K562 (cell line): ENCODE data around the gene AMOT. TPM values are rescaled to one million over a fixed set of nuclear protein-coding genes. Genes with fewer than 3 reads are reported as not detected.

ENCODE experiments used
- ATAC-seq: fragments of 200-7000 bp; cut with Tn5 transposase; 3 replicates; pipeline ENCODE4 v1.9.1; 2020; ENCODE audit warnings: moderate library complexity
- BruUV-seq: library from RNA; stranded (reverse); fragments of 400-500 nt; replicated peaks from 2 replicates; lab custom pipeline; 2021; lab: Mats Ljungman, UMichigan
- CTCF ChIA-PET: fragments of 300-600 bp; formaldehyde crosslinking; extraction: SDS; loops from one replicate; lab custom pipeline; 2021; ENCODE audit warnings: low intra/inter-chr PET ratio; lab: Yijun Ruan, JAX
- POLR2A ChIA-PET: fragments of 300-600, 350-650 bp; sonication (Branson Sonifier 250); formaldehyde crosslinking; extraction: SDS; loops from one replicate; lab custom pipeline; 2021; ENCODE audit warnings: antibody characterized with exemption, inconsistent platforms; lab: Yijun Ruan, JAX
- DNase-seq, 4 experiments: peaks; one replicate each; pipeline versions ENCODE4 v3.0.0 to v3.0.0-alpha.2; 2011 to 2018; ENCODE audit warnings: low spot score in 3 of 4, mixed read lengths in 3 of 4; ENCODE audit errors: extremely low read depth in 1 of 4
- FAIRE-seq: peaks from 2 replicates; lab custom pipeline; 2011; peaks lifted over from hg19 to GRCh38; lab: Jason Lieb, UNC
- H2AFZ ChIP-seq: 2 replicates; pipeline ENCODE4 v1.6.0; 2011; ENCODE audit warnings: low read depth, low read length, control low read depth, inconsistent platforms
- H3K27ac ChIP-seq: fragments of 200-600 bp; 3 replicates; pipeline ENCODE4 v1.8.0; 2011; ENCODE audit warnings: low read depth, mild to moderate bottlenecking, control low read depth, inconsistent platforms, low read length, moderate library complexity, mixed read lengths; ENCODE audit errors: extremely low read depth
- H3K27me3 ChIP-seq, 2 experiments: fragments of 300-600 bp in 1 of 2; 2 replicates in 1 of 2; 3 replicates in 1 of 2; pipeline versions ENCODE4 v1.6.0 to v1.8.0; 2011; ENCODE audit warnings: inconsistent platforms in 2 of 2, low read length in 2 of 2, mild to moderate bottlenecking in 1 of 2, mixed read lengths in 1 of 2, moderate library complexity in 1 of 2; ENCODE audit not compliant: control insufficient read depth in 2 of 2, insufficient read depth in 2 of 2
- H3K36me3 ChIP-seq: fragments of 300-600 bp; 3 replicates; pipeline ENCODE4 v1.8.0; 2011; ENCODE audit warnings: mild to moderate bottlenecking, low read length, inconsistent platforms; ENCODE audit not compliant: control insufficient read depth, insufficient read depth
- H3K4me1 ChIP-seq, 2 experiments: fragments of 200-600 bp in 1 of 2; replicated peaks in 1 of 2; 2 replicates in 1 of 2; 3 replicates in 1 of 2; pipeline versions ENCODE4 v1.5.1 to v1.8.0; 2011; ENCODE audit warnings: inconsistent platforms in 2 of 2, low read length in 2 of 2, mild to moderate bottlenecking in 1 of 2, mixed read lengths in 1 of 2, moderate library complexity in 1 of 2; ENCODE audit not compliant: control insufficient read depth in 2 of 2, insufficient read depth in 2 of 2
- H3K4me2 ChIP-seq: 2 replicates; pipeline ENCODE4 v1.6.1; 2011; ENCODE audit warnings: low read length, control low read depth, inconsistent platforms, mixed read lengths; ENCODE audit not compliant: insufficient read depth
- H3K4me3 ChIP-seq: fragments of 200-600 bp; sonication (generic), shearing (Covaris generic); 2 replicates; pipeline ENCODE4 v1.5.1; 2016; ENCODE audit warnings: control low read depth, inconsistent platforms
- H3K79me2 ChIP-seq: fragments of 200-600 bp; 3 replicates; pipeline ENCODE4 v1.8.0; 2011; ENCODE audit warnings: low read length, inconsistent platforms; ENCODE audit not compliant: control insufficient read depth, insufficient read depth
- H3K9ac ChIP-seq, 2 experiments: 2 replicates each; pipeline versions ENCODE4 v1.6.0 to v1.6.1; 2011; ENCODE audit warnings: low read depth in 2 of 2, low read length in 2 of 2, control low read depth in 1 of 2, inconsistent platforms in 1 of 2, mild to moderate bottlenecking in 1 of 2, mixed read lengths in 1 of 2; ENCODE audit not compliant: insufficient read depth in 1 of 2
- H3K9me1 ChIP-seq: one replicate; pipeline ENCODE4 v1.6.0; 2011; ENCODE audit warnings: inconsistent platforms, mild to moderate bottlenecking, low read length, moderate library complexity; ENCODE audit not compliant: control insufficient read depth, insufficient read depth
- H3K9me3 ChIP-seq: replicated peaks from 2 replicates; pipeline ENCODE4 v1.5.1; 2011; ENCODE audit warnings: low read depth, low read length, inconsistent platforms; ENCODE audit not compliant: control insufficient read depth, insufficient read depth
- H4K20me1 ChIP-seq: replicated peaks from 2 replicates; pipeline ENCODE4 v1.6.1; 2011; ENCODE audit warnings: low read length, inconsistent platforms, mixed read lengths; ENCODE audit not compliant: control insufficient read depth, insufficient read depth
- EGR1 ChIP-seq: fragments of 450-650 bp; conservative IDR thresholded peaks from 2 replicates; pipeline ENCODE4 v1.6.1; 2017; ENCODE audit warnings: mild to moderate bottlenecking
- FOXA3 ChIP-seq, 2 experiments: fragments of 450-650 bp in 1 of 2; sonication (generic) in 1 of 2; formaldehyde crosslinking; IDR thresholded peaks in 1 of 2; conservative IDR thresholded peaks in 1 of 2; 2 replicates each; pipeline versions ENCODE4 v1.4.0 to v1.8.0; 2020 to 2022; ENCODE audit warnings: mild to moderate bottlenecking in 2 of 2, missing genetic modification reagents in 1 of 2
- HDAC1 ChIP-seq, 2 experiments: fragments of 450-650 bp; IDR thresholded peaks; 2 replicates each; pipeline ENCODE4 v1.6.1; 2016 to 2017; ENCODE audit warnings: inconsistent platforms in 1 of 2, mild to moderate bottlenecking in 1 of 2, moderate library complexity in 1 of 2
- NCOA4 ChIP-seq: fragments of 450-650 bp; IDR thresholded peaks from 2 replicates; pipeline ENCODE4 v1.6.1; 2018; ENCODE audit warnings: mild to moderate bottlenecking; ENCODE audit not compliant: partially characterized antibody
- NELFE ChIP-seq: IDR thresholded peaks from 2 replicates; pipeline ENCODE4 v1.6.1; 2011; ENCODE audit warnings: mild to moderate bottlenecking; ENCODE audit not compliant: insufficient read depth, insufficient read length
- PHTF2 ChIP-seq: fragments of 250-450 bp; sonication (Bioruptor Pico); IDR thresholded peaks from 2 replicates; pipeline ENCODE4 v1.5.0; 2021; ENCODE audit warnings: mild to moderate bottlenecking
- PTTG1 ChIP-seq: fragments of 450-650 bp; IDR thresholded peaks from 2 replicates; pipeline ENCODE4 v1.6.1; 2016; ENCODE audit warnings: low read depth, mild to moderate bottlenecking, missing genetic modification characterization, missing compliant biosample characterization
- RFX7 ChIP-seq: fragments of 250-450 bp; sonication (Bioruptor Pico); IDR thresholded peaks from 2 replicates; pipeline ENCODE4 v1.5.1; 2021; ENCODE audit warnings: mild to moderate bottlenecking
- SETDB1 ChIP-seq: IDR thresholded peaks from one replicate; pipeline ENCODE4 v1.6.1; 2012; ENCODE audit warnings: low read length, control low read depth, inconsistent platforms
- SMARCA5 ChIP-seq: fragments of 450-650 bp; IDR thresholded peaks from 2 replicates; pipeline ENCODE4 v1.6.1; 2016
- ZNF511 ChIP-seq: sonication (generic); formaldehyde crosslinking; IDR thresholded peaks from 2 replicates; pipeline ENCODE4 v1.8.0; 2022; ENCODE audit warnings: mild to moderate bottlenecking, missing genetic modification reagents
- WGBS: fragments of 100-300 bp; shearing (Covaris generic); methylation state at CpG from one replicate; pipeline ENCODE4 v1.1.6; 2016; ENCODE audit warnings: low coverage, mixed read lengths; ENCODE audit not compliant: insufficient coverage; ENCODE audit errors: missing lambda C conversion rate; 5-methylcytosine and 5-hydroxymethylcytosine counted together
- in situ Hi-C: fragments of 300-500 bp; cut with MboI; formaldehyde crosslinking; loops from 4 replicates; pipeline ENCODE4 v1.15.0; 2018; ENCODE audit warnings: inconsistent platforms, mixed read lengths
- intact Hi-C: fragments of 100-400 bp; cut with micrococcal nuclease; formaldehyde crosslinking; loops from 2 replicates; pipeline ENCODE4 v1.14.2; 2022
- polyA plus RNA-seq, 8 experiments: library from polyadenylated mRNA; depleted of rRNA in 4 of 8; stranded (reverse) in 5 of 8; unstranded in 3 of 8; fragments of >200 nt; fragmentation: Nextera tagmentation in 2 of 8; fragmentation: Illumina TruSeq in 1 of 8; extraction: Ambion mirVana in 2 of 8; extraction: Trizol in 1 of 8; gene quantifications; 2 replicates each; pipeline versions ENCODE4 v1.2.1 to v1.2.3, GENCODE V29; 2011 to 2014; ENCODE audit warnings: inconsistent platforms in 1 of 8, missing spikeins in 1 of 8
- total RNA-seq, 7 experiments: library from RNA; depleted of rRNA in 6 of 7; stranded (reverse); fragments of >200 nt in 6 of 7; fragmentation: Illumina TruSeq in 2 of 7; extraction: Trizol in 2 of 7; gene quantifications; 2 replicates each; pipeline versions ENCODE4 v1.2.1 to v1.2.3, GENCODE V29; 2011 to 2021; ENCODE audit warnings: low replicate concordance in 1 of 7
- TF ChIP-seq, protein P1 (sequence below): fragments of 450-650 bp; IDR thresholded peaks from 2 replicates; pipeline ENCODE4 v1.6.1; 2017; ENCODE audit warnings: antibody characterized with exemption
- TF ChIP-seq, protein P2 (sequence below): fragments of 250-450 bp; sonication (Bioruptor Pico); IDR thresholded peaks from 2 replicates; pipeline ENCODE4 v1.4.0; 2020

Gene AMOT
- total and polyA plus RNA-seq, 9 of the 15 experiments (the other 6 are each of a cell fraction or from before 2014, with no cell fraction given) = 0.04 TPM; not detected in 8

- TF ChIP-seq, protein P1, sequence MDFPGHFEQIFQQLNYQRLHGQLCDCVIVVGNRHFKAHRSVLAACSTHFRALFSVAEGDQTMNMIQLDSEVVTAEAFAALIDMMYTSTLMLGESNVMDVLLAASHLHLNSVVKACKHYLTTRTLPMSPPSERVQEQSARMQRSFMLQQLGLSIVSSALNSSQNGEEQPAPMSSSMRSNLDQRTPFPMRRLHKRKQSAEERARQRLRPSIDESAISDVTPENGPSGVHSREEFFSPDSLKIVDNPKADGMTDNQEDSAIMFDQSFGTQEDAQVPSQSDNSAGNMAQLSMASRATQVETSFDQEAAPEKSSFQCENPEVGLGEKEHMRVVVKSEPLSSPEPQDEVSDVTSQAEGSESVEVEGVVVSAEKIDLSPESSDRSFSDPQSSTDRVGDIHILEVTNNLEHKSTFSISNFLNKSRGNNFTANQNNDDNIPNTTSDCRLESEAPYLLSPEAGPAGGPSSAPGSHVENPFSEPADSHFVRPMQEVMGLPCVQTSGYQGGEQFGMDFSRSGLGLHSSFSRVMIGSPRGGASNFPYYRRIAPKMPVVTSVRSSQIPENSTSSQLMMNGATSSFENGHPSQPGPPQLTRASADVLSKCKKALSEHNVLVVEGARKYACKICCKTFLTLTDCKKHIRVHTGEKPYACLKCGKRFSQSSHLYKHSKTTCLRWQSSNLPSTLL = no peak
- TF ChIP-seq EGR1 = no peak
Measured at GRCh38 chrX:112736310-112736709, 104.3 kb downstream of the AMOT start (continued).

DNA sequence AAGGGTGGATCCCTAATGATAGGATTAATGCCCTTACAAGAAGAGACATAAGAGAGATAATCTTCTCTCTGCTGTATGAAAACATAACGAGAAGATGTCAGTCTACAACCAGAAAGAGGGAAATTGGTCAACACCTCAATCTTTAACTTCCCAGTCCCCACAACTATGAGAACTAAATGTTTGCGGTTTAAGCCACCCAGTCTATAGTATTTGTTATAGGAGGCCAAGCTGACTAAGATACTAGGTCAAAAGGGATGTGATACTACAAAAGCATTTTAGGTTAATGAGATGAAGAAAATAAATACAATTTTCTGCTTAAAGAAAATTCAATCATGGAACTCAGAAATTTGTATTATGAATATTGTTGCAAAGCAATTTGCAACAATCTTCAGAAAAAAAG, 105.5 kb downstream of the AMOT start:
- ChIA-PET POLR2A (no interaction called here), CTCF (interaction anchor here (0.6 kb wide), 1 partner anchor 1072 kb away, joined by 3 read pairs; no protein-coding TSS in a partner anchor)
- H2AFZ ChIP-seq = no peak overlapping the region
- no peaks in the 10 kb centered on the region for H3K27me3 ChIP-seq
- H3K9ac ChIP-seq = no peak overlapping the region
- FAIRE-seq (no peak), DNase-seq (no peak), ATAC-seq (no peak)
- no peaks in the 10 kb centered on the region for H3K36me3 ChIP-seq
- H3K4me2 ChIP-seq = no peak overlapping the region
- no peaks in the 10 kb centered on the region for H3K4me1 ChIP-seq
- no peak overlapping the region for H3K27ac ChIP-seq
- 0% methylated on average over 2 of the region's 2 CpGs for WGBS
- H3K9me1 ChIP-seq = no peaks in the 10 kb centered on the region
- H4K20me1 ChIP-seq = no peaks in the 10 kb centered on the region
- intact Hi-C loops = no loop called here
- no TSS peak for BruUV-seq
- H3K9me3 ChIP-seq = no peaks in the 10 kb centered on the region
- H3K4me3 ChIP-seq = no peak overlapping the region
- in situ Hi-C loops = no loop called here
- no peak for TF ChIP-seq SMARCA5
- no peak for TF ChIP-seq SETDB1
- TF ChIP-seq ZNF511 (CRISPR knock-in tag) = no peak
- no peak for TF ChIP-seq RFX7
- no peak for TF ChIP-seq PHTF2 (CRISPR knock-in tag)
- no peak for TF ChIP-seq NELFE
- no peak for TF ChIP-seq FOXA3 (CRISPR knock-in tag; conservative IDR thresholded peaks at IDR 0.05 in 1 of 2, IDR thresholded peaks at IDR 0.05 in 1 of 2)
- TF ChIP-seq HDAC1 (IDR thresholded peaks at IDR 0.05) = no peak
- no peak for TF ChIP-seq NCOA4
- no peak for TF ChIP-seq PTTG1 (tag)
- TF ChIP-seq, protein P2, sequence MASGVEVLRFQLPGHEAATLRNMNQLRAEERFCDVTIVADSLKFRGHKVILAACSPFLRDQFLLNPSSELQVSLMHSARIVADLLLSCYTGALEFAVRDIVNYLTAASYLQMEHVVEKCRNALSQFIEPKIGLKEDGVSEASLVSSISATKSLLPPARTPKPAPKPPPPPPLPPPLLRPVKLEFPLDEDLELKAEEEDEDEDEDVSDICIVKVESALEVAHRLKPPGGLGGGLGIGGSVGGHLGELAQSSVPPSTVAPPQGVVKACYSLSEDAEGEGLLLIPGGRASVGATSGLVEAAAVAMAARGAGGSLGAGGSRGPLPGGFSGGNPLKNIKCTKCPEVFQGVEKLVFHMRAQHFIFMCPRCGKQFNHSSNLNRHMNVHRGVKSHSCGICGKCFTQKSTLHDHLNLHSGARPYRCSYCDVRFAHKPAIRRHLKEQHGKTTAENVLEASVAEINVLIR (CRISPR knock-in tag) = no peak
- no peaks in the 10 kb centered on the region for H3K79me2 ChIP-seq
